GM21423 (cell line): ENCODE data around the gene GNG7.
"Not testable (repeated sequence)": the region's sequence is repeated elsewhere in the genome, so short reads cannot be mapped to it uniquely, and the experiment has no call there.

Source experiments
- ATAC-seq: cut with Tn5 transposase; IDR thresholded peaks from one replicate; pipeline ENCODE4 v1.9.1; 2021; ENCODE audit warnings: mild to moderate bottlenecking, moderate library complexity; ENCODE audit not compliant: unreplicated experiment

The GNG7 gene

DNA sequence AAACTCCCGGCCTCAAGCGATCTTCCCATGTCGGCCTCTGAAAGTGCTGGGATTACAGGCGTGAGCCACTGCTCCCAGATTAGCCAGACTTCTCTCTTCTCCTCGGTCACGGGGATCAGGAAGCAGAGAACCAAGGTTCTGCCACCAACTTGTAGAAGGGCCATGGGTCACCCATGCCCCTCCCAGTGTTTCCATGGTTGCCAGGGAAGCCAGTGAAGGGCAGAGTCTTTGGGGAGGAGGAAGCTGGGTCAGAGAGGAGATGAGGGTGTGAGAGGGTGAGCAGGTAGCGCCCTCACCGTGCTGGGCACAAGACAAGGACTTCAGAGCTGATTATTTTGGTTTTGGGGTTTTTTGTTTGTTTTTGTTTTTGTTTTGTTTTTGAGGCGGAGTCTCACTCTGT lies 77.1 kb downstream of the GNG7 start:
- ATAC-seq: no peak

DNA sequence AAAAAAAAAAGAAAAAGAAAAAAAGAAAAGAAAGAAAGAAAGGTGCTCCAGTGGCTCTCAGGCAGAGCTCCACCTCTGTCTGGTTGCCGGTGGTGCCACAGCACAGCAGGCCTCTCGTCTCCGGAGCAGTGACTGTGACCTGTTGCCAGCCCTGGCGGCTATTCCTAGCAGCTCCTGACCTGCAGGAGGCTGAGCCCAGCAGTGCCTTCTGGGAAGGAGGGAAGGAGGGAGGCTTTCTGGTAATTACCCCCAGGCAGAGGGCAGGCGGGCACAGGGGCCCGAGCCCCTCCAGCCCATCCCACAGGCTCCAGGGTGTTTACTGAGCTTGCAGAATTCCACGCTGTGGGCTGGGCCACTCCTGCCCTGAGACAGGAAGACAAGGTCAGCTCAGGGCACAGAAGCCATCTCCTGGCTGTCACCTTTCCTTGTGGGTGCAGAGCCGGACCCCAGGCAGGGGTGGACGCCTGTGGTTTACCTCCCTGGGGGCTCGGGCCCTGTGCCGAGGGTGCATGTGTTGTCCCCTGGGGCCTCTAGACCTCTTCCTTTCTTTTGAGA lies 77.9 kb downstream of the GNG7 start:
- no peak for ATAC-seq

DNA sequence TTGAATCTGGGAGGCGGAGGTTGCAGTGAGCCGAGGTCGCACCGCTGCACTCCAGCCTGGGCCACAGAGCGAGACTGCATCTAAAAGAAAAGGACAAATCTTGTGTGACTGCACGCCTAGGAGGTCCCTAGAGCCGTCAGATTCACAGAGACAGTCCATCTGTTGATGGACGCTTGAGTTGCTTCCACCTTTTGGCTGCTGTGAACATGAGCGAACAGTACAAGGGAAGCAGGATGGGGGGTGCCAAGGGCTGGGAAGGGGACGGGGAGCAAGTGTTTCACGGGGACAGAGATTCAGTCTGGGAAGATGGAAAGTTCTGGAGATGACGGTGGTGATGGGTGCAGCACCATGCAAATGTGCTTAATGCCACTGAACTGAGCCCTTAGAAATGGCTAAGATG lies 78.7 kb downstream of the GNG7 start:
- ATAC-seq: no peak

DNA sequence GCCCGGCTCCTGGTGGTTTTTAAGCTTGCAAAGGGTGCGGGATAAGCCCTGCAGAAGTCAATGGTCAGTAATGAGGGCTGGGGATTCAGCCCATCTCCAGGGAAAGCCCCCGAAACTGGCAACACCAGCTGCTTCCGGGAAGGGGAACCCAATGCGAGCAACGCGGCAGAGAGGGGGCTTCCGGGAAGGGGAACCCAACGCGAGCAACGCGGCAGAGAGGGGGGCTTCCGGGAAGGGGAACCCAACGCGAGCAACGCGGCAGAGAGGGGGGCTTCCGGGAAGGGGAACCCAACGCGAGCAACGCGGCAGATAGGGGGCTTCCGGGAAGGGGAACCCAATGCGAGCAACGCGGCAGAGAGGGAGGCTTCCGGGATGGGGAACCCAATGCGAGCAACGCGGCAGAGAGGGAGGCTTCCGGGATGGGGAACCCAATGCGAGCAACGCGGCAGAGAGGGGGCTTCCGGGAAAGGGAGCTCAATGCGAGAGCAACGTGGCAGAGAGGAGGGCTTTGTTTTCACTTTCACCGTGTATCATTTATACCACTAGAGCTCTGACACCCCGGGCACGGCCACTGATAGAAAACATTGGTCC lies 80.0 kb downstream of the GNG7 start:
- not testable (repeated sequence) for ATAC-seq

DNA sequence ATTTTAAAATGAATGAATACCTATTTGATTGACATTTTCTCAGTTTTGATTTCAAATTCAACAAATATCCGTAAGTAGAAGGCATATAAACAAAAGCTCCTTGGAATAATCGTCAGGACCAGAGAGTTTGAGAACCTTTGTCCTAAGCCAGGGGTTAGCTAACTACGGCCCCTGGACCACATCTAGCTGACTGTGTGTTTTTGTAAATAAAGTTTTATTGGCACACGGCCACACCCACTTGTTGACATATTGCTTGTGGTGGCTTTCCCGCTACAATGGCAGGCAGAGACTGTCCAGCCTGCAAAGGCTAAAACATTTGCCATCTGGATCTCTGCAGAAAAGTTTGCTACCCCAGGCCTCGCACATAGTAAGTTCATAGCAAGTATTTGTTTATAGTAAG lies 83.4 kb downstream of the GNG7 start:
- no peak for ATAC-seq

DNA sequence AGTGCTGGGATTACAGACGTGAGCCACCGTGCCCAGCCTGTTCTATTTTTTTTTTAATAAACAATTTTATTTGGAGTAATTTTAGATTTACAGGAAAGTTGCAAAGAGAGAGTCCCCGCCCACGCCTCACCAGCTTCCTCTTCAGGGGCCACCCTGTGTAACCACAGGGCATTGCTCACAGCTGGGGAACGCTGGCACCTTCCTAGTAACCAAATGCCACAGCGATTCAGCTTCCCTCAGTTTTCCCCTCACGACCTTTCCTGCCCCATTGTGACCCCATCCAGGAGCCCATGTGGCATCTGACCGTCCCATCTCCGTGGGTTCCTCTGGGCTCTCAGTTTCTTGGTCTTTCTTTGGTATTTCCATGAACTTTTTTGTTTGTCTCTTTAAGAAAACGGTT lies 83.9 kb downstream of the GNG7 start:
- no peak for ATAC-seq

DNA sequence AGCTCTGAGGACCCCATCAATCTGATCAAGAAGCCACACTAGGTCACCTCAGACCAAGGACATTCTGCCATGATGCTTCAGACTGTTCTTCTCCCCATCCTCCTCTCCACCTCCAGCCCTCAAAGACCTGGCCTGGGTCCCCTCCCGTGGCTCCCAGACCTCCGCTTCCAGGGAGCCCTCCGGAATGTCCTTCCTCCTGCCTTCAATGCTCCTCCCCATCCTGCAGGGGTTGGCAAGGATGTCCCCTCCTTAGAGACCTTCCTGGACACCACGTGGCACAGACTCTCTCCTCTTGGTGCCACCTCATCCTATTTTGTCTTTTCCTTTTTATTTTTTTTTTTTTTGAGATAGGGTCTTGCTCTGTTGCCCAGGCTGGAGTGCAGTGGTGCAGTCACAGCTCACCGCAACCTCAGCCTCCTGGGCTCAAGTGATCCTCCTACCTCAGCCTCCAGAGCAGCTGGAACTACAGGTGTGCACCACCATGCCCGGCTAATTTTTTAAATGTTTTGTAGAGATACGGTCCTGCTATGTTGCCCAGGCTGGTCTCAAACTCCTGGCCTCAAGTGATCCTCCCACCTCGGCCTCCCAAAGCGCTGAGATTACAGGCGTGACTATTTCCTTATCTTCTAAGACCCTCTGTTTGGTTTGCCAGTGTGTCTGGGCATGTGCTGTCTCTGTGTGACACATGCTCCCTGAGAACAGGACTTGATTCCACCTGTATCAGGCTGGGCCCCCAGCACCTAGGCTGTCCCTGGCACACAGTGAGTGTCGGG lies 84.9 kb downstream of the GNG7 start:
- ATAC-seq: no peak

DNA sequence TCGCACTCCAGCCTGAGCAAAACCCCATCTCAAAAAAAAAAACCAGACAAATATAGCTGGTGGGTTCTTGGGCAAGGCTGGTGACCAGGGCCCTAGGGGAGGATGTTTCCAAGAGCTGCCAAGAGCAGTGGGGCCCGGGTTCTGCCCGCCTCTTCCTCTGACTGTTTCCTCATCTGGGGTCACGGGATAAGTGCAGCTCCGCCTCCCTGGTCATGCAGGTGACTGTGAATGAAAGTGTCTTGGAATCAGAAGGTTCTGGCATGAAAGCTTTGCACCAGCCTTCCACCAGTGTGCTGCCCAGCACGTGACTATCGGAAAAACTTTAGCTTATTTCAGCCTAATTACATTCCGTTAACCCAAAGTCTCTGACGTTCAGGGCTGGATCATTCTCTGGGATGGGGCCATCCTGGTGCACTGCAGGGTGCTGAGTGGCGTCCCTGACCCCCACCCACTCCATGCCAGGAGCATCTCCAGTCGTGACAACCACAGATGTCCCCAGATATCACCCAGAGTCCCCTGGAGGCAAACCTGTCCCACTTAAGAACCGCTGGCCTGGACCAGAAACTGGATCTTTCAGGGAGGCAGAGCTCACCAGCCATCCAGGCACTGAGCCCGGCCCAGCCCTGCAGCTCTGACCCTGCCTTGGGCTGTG lies 85.6 kb downstream of the GNG7 start:
- no peak for ATAC-seq

DNA sequence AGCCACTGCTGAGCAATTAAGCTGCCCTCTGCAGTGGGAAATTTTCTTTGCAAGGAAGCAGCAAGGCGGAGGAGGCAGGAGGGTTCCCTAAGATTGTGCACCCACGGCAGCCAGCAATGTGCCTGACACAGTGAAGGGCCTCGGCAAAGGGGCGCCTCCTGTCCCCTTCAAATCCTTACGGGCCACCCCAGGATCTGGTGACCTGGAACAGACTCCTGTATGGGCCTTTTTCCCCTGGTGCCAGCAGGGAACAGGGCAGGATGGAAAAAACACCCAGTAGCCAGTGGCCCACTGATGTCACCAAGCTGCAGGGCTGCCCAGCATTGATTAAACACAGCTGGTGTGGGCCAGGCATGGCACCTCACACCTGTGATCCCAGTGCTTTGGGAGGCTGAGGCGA lies 86.7 kb downstream of the GNG7 start:
- no peak for ATAC-seq

DNA sequence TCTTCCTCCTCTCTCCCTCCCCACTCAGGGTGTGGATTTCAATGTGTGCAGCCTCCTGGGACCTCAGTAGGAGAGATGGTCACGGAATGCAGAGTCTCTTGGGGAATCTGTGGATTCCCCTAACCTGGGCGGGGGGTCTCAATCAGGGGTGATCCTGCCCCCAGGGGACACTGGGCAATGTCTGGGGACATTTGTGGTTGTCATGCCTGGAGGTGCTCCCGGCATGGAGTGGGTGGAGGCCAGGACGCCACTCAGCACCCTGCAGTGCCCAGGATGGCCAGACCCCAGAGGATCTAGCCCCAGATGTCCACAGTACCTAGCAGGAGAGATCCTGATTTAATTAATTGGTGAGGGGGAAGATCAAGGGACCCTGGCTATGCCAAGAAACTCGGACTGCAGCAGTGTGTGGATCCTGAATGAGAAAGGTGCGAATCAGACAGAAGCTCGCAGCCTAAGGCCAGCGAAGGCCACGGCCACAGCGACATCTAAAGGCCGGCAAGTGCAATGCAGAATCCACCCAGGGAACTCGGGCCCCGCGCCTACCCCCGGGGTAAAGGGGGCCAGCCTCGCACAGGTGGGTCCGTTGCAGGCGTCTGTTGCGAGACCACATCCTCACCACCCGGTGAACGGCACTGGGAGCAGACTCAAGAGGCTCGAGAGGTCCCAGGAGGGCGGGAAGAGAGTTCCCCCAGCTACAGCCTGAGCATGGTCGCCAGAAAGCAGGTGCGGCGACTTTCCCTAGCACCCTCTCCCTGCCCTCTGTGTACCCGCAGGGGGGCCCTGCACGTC lies 88.8 kb downstream of the GNG7 start:
- no peak for ATAC-seq

DNA sequence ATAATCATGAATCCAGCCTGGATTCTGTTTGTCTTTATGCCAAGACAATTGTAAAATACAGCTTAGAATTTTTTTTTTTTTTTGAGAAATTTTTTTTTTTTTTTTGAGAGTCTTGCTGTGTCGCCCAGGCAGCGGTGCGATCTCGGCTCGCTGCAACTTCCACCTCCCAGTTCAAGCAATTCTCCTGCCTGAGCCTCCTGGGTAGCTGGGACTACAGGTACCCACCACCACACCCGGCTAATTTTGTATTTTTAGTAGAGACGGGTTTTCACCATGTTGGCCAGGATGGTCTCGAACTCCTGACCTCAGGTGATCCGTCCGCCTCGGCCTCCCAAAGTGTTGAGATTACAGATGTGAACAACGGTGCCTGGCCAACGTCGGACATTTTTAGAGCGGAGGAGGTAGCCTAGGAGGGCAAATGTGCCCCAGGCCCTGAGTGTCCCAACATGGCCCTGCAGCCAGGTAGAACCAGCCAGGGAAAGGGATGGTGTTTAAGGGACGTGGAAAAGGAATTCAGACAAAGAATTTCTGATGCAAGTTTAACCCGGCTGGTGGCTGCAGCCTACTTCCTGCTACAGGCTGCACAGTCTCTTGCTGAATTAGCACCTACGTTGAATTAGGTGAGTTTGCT lies 89.8 kb downstream of the GNG7 start:
- ATAC-seq: no peak

DNA sequence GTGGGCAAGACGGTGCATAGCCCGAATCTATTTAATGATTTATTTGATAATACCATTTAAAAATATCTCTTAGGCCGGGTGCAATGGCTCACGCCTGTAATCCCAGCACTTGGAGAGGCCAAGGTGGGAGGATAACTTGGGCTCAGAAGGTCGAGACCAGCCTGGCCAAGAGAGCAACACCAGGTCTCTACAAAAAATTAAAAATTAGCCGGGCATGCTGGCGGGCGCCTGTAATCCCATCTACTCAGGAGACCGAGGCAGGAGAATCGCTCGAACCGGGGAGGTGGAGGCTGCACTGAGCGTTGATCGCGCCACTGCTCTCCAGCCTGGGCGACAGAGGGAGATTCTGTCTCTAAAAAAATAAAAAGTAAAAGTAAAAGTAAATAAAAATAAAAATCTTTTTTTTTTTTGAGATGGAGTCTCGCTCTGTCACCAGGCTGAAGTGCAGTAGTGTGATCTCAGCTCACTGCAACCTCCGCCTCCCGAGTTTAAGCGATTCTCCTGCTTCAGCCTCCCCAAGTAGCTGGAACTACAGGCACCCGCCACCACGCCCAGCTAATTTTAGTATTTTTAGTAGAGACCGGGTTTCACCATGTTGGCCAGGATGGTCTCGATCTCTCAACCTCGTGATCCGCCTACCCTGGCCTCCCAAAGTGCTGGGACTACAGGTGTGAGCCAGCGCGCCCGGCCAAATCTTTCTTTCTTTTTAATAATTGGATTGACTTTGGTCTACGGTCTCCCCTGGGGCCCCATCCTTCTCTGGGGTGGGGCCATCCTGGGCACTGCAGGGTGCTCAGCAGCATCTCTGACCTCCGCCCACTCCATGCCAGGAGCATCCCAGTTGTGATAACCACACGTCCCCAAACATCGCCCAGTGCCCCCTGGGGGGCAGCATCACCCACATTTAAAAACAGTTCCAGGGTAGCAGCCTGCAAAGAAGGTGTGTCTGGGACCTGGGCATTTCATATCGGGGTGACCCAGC lies 90.7 kb downstream of the GNG7 start:
- no peak for ATAC-seq

DNA sequence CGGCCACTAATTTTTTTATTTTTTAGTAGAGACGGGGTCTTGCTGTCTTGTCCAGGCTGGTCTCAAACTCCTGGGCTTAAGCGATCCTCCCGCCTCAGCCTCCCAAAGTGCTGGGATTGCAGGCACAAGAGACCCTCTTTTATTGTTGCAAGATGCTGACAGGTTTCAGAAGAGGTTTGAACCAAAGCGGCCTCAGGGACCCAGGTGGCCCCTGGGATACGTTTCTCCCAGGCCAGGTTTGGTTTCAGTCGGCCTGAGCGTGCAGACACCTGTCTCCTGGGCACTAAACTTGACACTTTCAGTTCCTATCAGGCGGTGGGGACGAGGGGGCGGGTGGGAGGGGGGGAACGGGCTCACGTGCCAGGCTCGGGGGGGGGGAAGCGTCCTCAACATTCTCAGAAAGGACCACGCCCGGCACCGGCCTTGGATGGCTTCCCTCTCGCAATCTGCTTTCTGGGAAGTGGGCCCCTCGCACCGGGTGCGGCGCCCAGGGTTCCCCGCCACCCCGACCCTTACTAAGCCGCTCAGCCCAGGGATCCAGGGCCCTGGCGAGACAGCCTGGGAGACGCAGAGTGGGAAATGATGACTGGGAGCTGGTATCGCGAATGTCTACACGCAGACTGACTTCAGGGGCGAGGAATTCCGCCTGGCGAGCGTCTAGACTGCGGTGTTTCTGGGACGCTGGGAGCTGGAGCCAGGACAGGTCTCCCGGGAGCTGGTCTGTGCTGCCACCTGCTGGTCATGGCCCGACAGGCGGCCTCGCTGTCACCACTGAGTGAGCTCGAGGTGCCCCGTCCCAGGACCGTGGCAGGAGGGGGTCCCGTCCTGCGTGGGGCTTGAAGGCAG lies 91.6 kb downstream of the GNG7 start:
- peak; percentile 34 for ATAC-seq

DNA sequence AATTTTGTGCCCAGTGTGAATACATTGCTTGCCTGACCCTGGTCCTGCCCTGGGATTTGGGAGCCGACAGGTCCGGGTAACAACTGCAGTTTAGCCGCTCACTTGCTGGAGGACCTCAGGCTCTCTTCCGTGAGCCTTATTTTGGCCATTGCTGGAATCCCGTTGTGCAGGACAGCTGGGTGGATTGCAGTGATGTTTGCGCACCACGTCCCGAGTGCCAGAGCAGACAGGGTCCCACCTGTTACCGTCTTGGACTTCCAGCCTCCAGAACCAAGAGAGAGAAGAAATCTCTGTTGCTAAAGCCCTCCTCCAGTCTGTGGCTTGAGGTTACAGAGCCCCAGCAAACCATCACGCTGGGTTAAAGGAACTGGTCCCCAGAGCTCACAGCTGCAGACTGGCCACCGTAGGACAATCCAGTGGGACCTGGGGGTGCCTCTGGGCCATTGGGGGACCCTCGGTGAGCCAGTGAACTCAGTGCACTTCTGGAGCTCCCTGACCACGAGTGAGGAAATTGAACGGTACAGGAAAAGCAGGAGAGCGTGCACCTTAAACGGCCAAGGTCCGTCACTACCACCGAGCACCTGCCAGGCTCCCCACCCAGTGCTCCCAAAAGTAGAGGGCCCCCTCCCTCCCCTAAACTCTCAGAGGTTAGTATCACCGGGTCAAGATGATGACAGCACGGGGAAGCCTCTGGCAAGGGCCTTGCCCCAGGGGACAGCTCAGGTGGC lies 92.9 kb downstream of the GNG7 start:
- no peak for ATAC-seq

DNA sequence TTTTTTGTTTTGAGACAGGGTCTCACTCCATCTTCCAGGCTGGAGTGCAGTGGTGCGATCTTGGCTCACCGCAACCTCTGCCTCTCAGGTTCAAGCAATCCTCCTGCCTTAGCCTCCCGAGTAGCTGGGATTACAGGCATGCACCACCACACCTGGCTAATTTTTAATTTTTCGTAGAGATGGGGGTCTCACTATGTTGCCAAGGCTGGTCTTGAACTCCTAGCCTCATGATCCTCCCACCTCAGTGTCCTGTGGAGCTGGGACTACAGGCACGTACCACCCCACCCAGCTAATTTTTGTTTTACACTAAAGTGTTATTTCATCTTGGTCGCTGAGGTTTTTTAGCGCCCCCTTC lies 93.5 kb downstream of the GNG7 start:
- ATAC-seq: not testable (repeated sequence)

DNA sequence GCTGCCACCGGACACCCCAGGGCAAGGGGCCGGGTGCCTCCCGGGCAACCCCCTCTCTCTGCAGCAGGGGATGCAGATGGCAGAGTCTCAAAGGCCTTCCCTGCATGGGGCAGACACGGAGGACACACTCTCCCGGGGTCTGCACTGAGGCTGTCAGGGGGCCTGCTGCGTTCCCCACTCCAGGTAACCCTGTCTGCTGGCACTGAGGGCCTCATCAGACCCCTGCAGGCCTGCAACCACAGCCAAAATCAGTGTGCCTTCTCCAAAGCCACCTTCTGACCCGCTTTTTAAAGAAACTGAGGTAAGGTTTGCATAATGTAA lies 93.9 kb downstream of the GNG7 start:
- no peak for ATAC-seq

DNA sequence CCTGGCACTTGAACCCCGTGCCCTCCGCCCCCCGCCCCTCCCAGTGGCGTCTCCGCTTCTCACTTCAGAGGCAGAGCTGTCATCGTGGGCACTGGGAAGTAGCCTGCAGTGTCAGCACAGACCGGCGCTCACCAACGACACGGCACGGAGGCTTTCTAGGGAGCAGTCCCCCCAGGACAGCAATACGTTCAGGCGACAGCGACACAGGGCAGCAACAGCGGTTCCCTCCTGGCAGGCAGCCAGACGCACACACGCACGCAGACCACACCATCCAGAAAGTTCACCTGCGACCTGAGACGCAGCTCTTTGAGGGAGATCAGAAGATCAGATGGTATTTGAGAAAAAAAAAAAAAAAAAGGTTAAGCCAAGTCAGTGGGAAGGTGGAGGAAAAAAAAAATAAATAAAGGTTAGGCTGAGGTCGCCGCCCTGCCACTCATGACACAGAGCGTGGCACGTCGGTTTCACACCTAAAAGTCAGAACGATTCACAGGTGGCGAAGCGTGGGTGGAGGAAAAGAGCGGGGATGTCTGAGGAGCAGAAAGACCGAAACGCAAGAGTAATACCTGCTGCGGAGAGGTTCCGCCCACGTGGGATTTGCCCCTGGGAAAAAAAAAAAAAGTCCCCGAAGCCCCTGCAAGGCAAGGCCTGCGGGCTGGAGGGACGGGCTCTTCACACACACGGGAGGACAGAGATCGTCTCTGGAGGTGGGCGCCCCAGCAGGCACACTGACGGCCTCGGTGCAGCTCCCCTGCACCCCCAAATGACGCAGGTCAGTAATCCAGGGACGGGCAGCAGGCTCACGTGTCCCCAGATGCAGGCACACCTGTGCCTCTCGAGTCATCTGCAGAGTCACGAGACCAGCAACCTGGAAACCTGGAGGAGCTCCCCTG lies 94.5 kb downstream of the GNG7 start:
- peak; percentile 34 for ATAC-seq
